ENCODE measurements around the gene ONECUT1.

The ONECUT1 gene

DNA sequence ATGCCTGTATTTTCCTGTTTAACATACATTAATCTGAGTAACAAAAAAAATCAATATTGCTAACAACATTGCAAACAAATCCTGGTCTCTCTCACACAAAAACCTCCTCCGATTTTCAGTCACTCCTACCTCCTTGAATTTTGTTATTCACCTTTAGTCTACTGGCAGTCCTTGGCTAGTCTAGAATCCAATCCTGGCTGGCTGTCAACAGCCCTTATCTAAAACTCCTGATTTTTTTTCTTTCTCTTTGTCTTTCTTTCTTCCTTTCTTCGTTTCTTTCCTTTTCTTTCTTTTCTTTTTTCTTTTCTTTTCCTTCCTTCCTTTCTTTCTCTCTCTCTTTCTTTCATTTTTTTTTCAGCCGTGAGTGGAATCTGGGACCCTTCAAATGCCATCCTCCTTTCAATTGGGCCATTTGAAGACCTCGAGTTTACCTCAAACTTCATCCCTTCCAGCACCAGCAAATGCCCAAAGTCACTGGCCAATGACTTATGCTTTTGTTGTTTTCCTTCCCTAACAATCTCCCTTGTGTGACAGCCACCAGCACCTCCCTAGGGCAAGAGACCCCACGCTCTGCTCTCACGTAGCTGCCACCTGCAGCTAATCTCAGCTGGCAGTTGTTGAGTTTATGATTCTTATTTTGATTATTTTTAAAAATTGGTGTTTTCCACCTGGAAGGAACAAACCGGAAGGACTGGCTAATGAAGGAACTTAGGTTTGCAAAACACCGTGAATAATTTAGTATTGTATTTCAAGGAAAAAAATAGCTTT is 6.8 kb upstream of the ONECUT1 start:
- DNase-seq, result no peak

DNA sequence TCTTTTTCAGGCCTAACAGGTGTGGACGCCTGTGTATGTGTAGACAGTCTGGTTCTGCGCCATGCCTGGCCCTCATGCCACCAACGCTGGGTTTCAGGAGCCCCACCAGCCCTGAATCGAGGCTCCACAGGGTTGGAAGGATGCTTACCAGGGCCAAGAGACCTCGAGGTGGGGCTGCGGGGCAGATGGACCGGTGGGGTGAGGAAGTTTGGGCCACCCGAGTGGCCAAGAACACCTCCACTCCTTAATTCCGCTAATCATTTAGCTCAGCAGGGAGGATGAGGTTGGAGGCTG is 6.0 kb upstream of the ONECUT1 start:
- DNase-seq, result no peak

DNA sequence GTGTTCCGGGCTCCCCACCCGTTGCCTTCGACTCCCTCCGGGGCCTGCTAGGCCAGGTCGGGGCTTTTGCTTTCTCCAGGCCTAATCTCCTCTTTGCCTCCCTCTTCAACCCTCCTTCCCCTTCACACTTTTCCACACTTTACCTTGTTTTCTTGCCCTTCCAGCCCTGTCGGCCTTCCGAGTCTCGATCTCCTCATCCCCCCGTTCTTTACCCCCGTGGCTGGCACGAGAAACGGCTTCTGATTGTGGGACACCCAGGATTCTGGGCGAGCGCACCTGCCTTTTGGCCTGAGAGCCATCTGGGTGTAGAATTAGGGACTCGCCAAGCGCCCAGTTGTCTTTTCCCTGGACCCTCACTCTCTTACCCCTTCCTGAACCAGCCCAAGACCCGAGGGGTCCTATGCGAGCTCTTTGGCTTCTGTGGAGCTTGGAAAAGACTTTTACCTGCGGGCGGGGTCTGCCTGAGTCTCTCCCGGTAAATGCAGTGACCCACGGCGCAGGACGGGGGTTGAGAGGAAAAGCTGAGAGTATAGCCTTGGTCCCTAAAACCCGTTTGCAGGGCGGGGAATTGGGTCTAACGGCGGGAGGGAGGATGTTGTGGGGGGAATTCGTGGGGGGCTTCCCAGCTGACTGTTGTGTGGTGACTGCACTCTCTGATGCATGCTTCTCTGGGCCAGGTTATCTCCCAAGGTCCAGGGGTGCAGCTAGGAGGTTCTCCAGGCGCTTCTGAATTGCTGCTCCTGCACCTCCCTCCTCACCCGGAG is 5.5 kb upstream of the ONECUT1 start:
- no peak for DNase-seq

DNA sequence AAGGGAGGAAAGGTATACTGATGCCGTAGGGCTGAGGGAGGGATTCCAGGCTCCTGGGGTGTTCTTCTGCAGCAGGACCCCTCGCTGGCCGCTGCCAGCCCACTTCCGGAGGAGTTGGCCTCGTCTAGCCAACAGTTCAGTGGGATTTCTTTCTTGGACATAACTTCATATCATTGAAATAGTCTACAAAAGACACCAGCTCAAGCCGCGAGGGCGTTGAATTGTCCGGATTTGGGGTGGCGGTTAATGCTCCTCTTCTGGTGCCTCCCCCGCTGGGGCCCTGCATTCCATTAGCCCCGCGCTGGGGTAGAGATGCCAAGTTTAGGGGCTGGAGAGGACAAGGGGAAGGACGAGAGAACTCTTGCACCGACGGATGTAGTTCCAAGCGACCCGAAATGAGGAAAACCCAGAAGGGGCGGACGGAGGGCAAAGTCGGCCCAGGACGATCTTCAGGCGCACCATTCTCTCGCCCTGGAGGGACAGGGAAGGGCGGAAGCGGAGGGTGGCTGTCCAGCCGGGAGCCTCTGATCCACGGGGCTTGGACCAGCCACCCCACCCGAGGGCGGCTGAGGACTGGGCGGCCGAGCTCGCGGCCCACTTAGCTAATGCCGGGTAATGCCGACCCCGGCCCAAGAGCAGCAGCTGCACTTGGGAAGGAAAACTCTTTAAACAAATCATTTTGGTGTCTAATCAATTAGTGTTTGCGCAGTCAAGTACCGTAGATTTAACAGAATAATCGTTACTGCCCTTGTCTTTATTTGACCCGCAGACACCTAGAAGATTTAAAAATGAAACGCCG is 4.7 kb upstream of the ONECUT1 start:
- no peak for DNase-seq

DNA sequence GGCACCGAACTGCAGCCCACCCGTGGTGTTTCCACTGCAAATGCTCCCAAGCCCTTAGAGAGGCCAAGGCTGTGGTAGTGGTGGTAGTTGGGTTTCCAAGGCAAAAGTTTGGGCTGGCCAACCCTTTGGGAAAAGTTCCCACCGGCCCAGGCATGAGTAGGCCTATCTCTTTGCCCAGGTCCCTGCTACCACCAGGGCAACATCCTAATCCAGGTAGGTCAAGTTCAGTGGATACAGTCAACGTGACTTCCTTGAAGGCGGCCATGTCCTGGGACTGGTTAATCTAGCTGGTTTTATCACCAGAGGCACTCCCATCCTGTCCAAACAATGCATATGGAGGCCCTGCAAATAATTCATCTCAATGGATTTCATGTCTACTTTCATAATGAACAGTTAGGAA is 1.6 kb upstream of the ONECUT1 start:
- no peak for DNase-seq

DNA sequence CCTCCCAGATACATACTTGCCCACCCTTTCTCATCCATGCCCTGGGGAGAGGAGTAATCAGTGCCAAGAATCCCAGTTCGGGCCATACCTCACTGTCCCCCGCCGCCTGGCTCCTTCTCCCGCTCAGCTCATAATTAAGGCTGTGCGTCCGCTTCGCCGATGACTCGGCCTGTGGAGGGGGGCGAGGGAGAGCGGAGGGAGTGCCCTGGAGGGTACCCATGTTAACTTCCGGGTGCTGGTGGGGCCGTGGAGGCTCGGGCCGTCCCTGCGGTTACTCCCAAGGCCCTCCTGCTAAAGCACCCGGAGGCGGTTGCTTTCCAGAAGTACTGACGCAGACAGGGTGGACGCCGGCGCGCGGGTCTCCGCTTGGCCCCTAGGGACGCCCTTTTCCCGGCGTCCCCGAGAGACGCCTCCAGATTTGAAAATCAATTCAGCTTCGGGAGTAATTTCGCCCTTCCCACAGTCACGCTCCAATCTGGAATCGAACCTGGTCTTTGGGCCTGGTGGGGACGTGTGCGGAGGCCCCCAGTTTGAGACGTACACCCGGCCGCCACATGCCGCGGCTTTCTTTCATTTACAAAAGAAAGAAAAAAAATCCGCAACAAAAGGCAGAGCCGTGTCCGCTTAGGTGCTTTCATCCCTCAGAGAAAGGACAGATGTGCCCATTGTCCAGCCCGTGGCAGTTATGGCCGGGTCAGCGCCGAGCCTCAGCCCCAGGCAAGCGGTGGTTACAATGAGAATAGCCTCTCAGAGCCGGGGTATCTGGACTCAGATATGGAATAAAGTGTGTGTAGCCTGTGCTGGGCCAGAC is 1.0 kb upstream of the ONECUT1 start:
- peak; percentile 63 for DNase-seq

DNA sequence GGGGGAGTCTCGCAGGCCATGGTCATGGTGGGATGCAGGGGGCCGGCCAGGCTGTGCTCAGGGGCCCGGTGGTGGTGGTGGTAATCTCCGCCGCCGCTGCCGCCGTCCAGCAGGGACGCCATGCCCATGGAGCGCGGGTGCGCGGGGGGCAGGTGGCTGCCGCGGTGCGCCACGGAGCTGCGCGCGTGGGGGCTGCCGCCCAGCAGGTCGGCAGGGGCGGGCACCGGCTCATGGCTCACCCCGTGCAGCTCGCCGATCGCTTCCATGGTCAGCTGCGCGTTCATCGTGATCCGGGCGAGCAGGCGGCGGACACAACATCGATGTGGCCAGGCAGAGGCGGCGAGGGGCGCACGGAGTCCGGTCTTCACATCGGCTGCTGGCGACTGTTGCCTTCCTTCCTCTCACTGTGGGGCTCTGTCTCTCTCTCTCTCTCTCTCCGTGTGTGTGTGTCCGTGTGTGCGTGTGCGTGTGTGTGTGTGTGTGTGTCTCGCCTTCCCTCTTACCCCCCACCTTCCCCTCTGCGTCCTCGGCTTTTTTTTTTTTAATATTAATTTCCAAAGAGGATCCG is 451 bp downstream of the ONECUT1 start:
- peak; percentile 41 for DNase-seq

DNA sequence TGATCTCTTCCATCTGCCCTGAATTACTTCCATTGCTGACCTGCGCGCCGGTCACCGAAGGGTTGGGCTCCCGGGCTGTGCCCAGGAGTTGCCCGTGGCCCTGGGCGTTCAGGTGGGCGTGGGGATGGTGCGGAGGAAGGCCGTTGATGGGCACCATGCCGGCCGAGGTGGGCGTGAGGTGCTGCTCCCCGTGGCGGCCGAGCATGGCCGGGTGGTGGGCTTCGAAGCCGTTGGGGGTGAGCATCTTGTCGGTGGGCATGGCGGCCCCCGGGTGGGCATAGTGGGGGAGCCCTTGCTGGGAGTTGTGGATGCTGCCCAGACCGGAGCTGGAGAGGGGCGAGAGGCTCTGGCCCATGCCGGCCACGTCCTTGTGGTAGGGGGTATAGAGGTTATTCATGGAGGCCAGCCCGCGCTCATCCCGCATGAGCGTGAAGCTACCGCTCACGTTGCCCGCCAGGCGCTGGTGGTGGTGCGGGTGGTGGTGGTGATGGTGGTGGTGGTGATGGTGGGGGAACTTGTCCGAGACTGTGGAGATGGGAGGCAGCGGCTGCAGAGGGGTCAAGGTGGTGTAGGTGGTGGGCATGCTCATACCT is 1.0 kb downstream of the ONECUT1 start:
- no peak for DNase-seq

DNA sequence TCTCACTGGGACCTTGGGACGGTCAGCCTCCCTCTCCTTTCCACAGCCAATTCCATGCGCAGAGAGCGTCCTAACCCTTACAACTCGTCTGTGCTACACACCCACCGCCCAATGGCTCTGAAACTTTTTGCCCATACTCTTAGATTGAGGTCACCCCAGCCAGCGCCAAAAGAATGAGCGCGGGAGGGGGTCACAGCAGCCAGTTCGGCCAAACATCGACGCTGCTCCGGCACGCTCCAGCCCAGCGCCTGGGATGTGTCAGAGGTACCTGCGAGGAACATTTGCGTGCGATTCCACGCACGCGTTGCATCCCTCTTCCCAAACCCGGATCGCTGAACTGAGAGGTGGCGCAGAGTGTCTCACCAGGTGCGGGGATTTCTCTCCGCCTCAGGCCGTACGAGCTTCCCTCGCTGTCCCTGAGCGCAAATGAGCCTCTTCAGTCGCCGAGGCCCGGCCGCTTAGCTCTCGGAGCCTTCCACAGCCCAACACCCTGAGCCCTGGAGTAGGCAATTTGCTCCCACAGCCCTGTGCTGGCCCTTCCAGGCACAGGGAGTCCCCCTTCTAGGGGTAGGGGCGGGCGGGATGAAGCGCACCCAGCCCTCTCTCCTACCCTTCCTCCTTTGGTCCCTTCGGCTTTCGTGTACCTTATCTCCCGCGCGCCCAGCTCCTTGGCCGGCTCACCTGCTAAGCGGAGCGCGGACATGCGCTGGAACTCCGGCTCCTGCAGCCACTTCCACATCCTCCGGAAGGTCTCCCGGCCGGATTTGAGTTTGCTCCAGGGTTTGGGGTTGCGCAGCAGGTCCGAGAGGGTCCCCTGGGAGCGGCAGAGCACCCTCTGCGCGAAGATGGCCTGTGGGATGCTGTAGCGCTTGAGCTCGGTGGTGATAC is 1.8 kb downstream of the ONECUT1 start:
- DNase-seq, result no peak

DNA sequence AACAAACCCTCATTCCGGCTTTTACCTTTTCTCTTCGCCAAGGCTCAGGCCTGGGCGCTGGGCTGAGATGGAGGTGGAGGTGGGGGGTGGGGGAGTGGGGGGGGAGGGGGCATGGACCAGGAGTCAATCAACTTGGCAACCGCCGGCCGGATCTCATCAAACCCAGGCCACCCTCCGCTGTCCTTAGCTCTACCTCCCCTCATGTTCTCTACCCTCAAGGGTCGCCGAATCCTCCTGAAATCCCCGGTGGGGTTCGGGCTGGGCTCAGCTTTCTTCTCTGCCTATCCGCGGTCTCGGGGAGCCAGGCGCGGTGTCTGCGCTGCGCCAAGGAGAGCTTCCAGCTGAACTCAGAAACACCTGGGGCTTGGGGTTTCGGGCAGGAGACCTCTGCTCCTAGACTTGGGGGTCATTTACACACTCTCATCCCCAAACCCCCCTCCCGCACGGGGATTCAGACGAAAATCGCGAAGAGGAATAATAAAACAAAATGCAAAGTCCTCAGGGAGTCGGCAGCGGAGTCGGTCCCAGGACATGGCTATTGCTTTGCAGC is 2.5 kb downstream of the ONECUT1 start:
- DNase-seq, result no peak

DNA sequence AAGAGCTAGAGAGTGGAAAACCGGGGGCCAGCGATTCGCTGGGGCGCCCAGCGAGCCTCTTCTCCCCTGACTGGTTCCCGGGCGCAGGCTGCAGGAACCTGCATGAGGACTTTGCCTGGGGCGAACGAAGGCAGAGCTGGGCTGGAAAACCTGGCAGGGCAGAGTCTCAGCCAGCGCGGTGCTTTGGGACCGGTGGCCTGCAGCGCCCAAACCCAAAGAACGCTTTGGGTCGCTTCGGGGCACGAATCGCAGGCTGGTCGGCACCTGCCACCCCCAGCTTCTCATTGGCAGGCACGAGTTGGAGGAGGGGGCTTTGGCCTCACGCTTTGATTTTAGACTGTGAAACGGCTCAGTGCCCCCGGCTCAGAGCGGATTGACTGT is 3.0 kb downstream of the ONECUT1 start:
- DNase-seq, result no peak

DNA sequence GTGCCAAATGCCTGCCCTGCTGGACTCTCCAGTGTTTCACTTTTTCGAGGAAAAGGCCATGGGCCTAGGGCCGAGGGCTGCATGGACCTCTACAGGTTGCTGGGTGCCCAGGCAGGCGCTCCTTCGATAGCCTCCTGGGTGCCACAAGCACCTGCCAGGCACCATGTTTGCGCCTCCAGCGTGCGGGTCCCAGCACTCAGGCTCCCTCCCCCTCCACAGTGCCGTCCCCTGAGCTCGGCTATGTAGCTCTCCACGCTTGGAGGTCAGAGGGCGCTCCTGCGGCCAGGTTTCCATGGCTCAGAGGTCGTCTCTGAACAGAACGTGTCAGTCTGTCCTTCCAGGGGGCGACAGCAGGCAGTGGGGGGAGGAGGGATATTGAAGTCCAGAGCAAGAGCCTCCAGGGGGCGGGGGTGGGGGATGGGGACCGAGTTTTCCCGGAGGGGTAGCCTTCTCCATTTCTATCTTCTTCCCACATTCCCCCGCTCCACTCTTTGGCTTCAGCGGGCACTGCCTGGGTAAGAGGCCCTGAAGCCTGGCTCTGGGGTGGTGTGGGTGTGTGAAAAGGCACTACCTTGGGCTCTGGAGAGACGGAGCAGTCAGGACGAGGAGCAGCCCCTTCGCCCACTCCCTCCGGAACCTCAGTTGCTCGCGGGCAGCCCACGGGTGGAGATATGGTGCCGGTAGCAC is 3.6 kb downstream of the ONECUT1 start:
- DNase-seq, result no peak

DNA sequence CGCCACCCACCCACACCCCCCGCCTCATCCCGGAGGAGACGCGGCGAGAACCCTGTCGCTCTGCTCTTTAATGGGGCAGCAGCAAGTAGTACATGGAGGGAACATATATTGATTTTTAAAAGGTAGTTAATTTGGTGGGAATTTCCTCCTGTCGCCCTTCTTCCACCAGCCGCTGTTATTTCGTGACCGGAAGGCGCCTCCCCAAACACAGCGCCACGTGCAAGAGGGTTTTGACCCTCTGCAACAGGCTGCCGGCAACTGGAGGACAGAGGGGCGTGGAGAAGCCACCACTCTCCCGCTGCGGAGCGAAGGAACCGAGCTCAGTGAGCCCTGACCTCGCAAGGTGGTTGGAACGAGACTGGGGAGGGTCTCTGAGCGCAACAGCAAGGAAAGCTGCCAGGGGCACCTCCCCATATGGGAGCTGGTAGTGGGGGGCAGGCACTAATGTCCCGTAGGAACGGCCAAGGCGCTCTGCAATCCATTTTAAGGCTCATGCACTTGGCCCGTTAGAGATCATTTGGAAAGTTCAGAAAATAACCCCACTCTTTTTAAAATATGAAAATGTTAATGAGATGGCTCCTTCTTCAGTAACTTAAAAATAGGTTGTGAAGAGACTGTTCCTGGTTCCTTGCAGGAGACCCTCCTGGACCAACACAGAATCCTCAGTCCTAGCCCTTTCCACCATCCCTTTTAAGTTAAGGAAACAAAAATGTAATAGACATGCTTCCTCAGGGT is 4.3 kb downstream of the ONECUT1 start:
- DNase-seq, result no peak

DNA sequence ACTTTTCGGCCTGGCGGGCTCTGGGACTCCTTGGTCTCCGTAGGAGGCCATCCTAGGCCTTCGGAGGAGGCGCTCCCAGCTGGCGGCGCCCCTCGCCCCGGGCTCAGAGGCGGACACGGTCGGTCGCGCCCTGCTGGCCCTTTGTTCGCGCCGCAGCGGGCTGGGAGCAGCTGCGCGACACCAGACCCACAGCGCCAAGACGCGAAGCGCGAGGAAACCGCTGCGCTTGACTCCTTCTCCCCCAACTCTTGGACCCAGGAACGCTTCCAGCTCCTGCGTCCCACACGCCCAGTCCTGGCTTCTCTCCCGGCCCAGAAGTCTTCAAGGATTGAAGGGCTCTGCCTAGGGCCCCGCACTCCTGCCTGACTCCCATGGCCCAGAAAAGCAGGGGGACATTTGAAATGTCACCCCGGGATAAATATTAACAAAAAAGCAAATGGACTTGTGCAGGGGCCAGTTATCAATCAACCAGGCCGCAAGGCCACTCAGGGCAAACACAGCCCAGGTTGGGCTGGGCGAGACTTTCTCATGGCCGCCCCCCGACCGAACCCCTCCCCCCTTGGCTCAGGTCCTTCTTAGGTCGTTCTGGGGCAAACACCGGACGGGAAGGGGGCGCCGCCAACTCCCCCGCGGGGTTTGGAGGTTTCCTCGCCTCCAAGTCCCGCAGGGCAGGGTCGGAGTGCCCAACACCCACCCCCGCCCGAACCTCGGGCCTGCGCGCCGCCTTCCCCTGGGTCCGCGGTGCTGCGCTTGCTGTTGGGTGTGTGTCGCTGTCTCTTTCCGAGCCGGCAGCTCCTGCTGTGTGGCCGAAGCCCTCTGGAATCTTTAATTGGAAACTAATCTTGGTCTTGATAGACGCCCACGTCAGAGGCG is 5.1 kb downstream of the ONECUT1 start:
- no peak for DNase-seq

DNA sequence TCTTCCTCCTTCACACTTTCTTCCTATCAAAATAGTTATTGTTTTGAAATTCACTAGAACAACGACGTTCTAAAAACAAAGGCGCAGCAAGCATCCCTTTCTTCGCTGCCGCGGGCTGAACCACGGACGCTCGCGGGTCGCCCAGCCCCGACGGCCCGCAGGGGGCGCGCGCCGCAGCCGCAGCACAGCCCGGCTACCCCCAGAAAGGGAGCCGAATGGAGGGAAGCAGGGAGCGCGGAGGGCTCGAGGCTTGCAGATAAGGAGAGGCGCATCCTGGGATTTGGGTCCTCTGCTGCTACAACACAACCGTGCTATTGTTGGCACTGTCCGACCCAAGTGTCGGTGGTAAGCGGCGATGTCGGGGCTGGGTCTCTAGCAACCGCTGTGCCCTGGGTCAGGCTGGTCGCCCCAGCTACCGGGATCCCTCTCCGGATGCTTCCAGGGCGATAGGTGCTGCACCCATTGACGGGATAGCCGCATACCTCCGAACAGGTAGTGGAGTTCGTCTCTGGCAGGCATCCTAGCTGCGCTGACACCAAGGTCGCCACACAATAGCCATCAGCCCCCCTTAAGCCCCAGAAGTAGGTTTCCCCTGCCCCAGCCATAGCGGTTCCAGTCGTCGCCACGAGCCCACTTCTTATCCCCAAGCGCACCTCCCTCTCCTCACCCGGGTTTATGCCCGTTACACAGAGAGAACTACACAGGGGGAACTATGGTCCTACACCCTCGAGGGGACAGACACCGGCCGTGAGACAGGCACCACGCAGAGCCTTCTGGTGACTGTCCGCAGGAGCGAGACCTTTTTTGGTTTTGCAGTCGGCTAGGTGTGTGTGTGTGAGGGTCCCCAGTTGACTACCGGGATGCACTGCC is 6.0 kb downstream of the ONECUT1 start:
- DNase-seq, result no peak

DNA sequence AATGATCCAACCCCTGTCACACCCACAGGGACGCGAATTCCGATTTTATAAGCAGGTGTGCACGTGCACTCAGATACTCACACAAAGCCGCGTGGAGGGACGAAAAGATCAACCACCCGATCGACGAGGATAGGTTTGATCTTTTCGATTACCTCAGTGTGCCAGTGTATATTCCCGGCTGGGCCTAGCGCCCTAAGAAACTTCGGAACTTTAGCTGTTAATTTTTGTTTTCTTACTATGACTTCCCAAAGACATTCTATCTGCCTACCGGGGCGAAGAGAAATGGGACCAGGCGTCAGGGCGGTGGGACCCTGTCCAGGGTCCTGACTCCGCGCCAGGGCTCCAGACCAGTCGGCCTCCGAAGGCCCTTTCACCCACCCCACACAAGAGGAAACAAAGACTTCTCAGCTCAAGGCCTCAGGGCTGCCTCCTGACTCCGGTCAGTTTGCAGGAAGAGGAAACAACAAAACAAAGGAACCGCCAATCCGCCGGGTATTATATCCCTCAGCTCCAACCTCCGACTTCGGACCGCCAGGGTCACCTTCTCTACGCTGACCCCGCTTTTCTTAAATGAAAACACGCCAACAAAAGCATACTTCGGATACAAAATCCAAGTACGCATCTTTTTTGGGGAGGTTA is 6.8 kb downstream of the ONECUT1 start:
- no peak for DNase-seq

DNA sequence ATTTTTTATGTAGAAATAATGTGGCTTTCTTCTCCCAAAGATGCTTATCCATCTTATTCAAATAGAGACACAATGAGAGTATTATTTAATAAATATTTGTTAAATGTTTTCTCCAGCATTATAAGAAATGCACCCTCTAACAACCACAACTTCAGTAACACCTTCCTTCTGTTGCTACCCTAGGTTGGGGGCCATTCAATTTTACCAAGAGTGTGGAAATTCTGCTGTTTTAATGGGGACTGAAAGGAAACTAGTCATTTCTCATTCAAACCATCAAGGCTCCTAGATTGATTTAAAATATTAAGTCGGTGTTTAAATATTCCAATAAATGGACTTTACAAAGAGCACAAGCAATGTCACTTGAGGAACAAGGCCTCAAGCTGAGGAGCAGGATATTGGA is 7.6 kb downstream of the ONECUT1 start:
- DNase-seq, result no peak

All from NCI-H1092 treated with DMSO at 0.1 percent for 48 hours (cell line).